Mesendoderm (in vitro differentiated cells): Measurements from ENCODE around the gene SELENOP.

Experiments used
- DNase-seq: peaks from one replicate; pipeline ENCODE4 v3.0.0; 2013
- H2AK5ac ChIP-seq: 2 replicates; pipeline ENCODE4 v1.6.1; 2013; ENCODE audit warnings: low read length, inconsistent platforms
- H2BK120ac ChIP-seq: 2 replicates; pipeline ENCODE4 v1.6.1; 2013; ENCODE audit warnings: low read depth, mild to moderate bottlenecking, low read length, moderate library complexity, mixed read lengths
- H2BK15ac ChIP-seq: replicated peaks from 2 replicates; pipeline ENCODE4 v1.6.1; 2013; ENCODE audit warnings: low read depth, mild to moderate bottlenecking, moderate library complexity
- H2BK5ac ChIP-seq: 2 replicates; pipeline ENCODE4 v1.6.1; 2013; ENCODE audit warnings: low read length, inconsistent platforms
- H3K18ac ChIP-seq: 2 replicates; pipeline ENCODE4 v1.6.1; 2013; ENCODE audit warnings: mild to moderate bottlenecking, low read length, mixed read lengths
- H3K23ac ChIP-seq: one replicate; pipeline ENCODE4 v1.6.1; 2013; ENCODE audit warnings: low read length
- H3K27ac ChIP-seq: 2 replicates; pipeline ENCODE4 v1.5.1; 2013; ENCODE audit warnings: low read depth, mild to moderate bottlenecking, inconsistent platforms, low read length, moderate library complexity
- H3K27me3 ChIP-seq: 2 replicates; pipeline ENCODE4 v1.6.1; 2013; ENCODE audit warnings: low read length, control low read depth, mild to moderate bottlenecking, inconsistent platforms; ENCODE audit not compliant: insufficient read depth, poor library complexity
- H3K36me3 ChIP-seq: 2 replicates; pipeline ENCODE4 v1.6.1; 2013; ENCODE audit warnings: low read length, inconsistent platforms; ENCODE audit not compliant: control insufficient read depth, insufficient read depth
- H3K4ac ChIP-seq: one replicate; pipeline ENCODE4 v1.6.1; 2013; ENCODE audit warnings: low read depth, mild to moderate bottlenecking, low read length, moderate library complexity
- H3K4me1 ChIP-seq: 2 replicates; pipeline ENCODE4 v1.6.1; 2013; ENCODE audit warnings: low read depth, low read length, inconsistent platforms; ENCODE audit not compliant: control insufficient read depth
- H3K4me2 ChIP-seq: 2 replicates; pipeline ENCODE4 v1.6.1; 2013; ENCODE audit warnings: low read length
- H3K4me3 ChIP-seq: 2 replicates; pipeline ENCODE4 v1.5.1; 2013; ENCODE audit warnings: mild to moderate bottlenecking, low read length
- H3K56ac ChIP-seq: one replicate; pipeline ENCODE4 v1.6.1; 2013; ENCODE audit warnings: low read length
- H3K79me1 ChIP-seq: 2 replicates; pipeline ENCODE4 v1.6.1; 2013; ENCODE audit warnings: low read length, inconsistent platforms
- H3K79me2 ChIP-seq: 2 replicates; pipeline ENCODE4 v1.6.1; 2013; ENCODE audit warnings: mild to moderate bottlenecking, low read length; ENCODE audit not compliant: control insufficient read depth, insufficient read depth
- H3K9ac ChIP-seq: 2 replicates; pipeline ENCODE4 v1.6.1; 2013; ENCODE audit warnings: low read length, inconsistent platforms
- H4K5ac ChIP-seq: one replicate; pipeline ENCODE4 v1.6.1; 2013; ENCODE audit warnings: low read length
- H4K8ac ChIP-seq: one replicate; pipeline ENCODE4 v1.6.1; 2013; ENCODE audit warnings: low read depth, mild to moderate bottlenecking, control low read depth, low read length, moderate library complexity
- WGBS: extraction: QIAGEN DNeasy Blood & Tissue Kit; methylation state at CpG from one replicate; pipeline ENCODE4 v1.1.7; 2013; ENCODE audit warnings: low lambda C conversion rate, missing lambda C conversion rate; ENCODE audit not compliant: insufficient coverage; ENCODE audit errors: extremely low coverage; 5-methylcytosine and 5-hydroxymethylcytosine counted together

The SELENOP gene

DNA sequence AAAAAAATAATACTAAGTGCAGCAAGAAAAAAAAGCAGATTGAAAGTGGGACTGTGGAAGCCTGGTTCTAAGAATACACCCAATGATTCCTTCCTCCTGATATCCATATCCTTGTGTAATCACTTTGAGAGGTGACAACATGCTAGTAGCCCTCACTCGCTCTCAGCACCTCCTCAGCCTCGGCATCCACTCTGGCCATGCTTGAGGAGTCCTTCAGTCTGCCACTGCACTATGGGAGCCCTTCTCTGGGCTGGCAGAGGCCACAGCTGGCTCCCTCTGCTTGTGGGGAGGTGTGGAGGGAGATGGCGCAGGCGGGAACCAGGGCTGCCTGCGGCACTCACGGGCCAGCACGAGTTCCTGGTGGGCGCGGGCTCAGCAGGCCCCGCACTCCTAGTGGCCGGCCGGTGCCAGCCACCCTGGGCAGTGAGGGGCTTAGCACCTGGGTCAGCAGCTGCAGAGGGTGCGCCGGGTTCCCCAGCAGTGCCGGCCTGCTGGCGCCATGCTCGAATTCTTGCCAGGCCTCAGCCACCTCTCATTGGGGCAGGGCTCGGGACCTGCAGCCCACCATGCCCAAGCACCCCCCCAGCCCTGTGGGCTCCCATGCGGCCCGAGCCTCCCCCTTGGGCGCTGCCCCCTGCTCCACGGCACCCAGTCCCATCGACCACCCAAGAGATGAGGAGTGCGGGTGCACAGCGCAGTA lies 24.5 kb upstream of the SELENOP start:
- H3K79me1 ChIP-seq = no peaks in the 10 kb centered on the region
- no peak overlapping the region for H2BK5ac ChIP-seq
- H2BK15ac ChIP-seq = no peak overlapping the region
- no peaks in the 10 kb centered on the region for H3K27me3 ChIP-seq
- no peaks in the 10 kb centered on the region for H3K4me1 ChIP-seq
- H3K4me3 ChIP-seq = no peak overlapping the region
- no peak overlapping the region for H3K9ac ChIP-seq
- no peak overlapping the region for H3K18ac ChIP-seq
- H3K27ac ChIP-seq = no peak overlapping the region
- H3K4ac ChIP-seq = no peak overlapping the region
- no peak overlapping the region for H2AK5ac ChIP-seq
- no peak overlapping the region for H3K23ac ChIP-seq
- H4K8ac ChIP-seq = no peak overlapping the region
- H2BK120ac ChIP-seq = no peak overlapping the region
- no peak overlapping the region for H3K56ac ChIP-seq
- no peak overlapping the region for H3K4me2 ChIP-seq
- H3K79me2 ChIP-seq = no peaks in the 10 kb centered on the region
- H3K36me3 ChIP-seq = no peaks in the 10 kb centered on the region
- WGBS = no CpG with 5 or more reads among the region's 25 CpGs
- H4K5ac ChIP-seq = no peak overlapping the region
- no peak for DNase-seq

- Histone ChIP-seq H2AK5ac (no peak overlapping the region), H4K5ac (no peak overlapping the region), H2BK120ac (no peak overlapping the region), H3K79me2 (no peaks in the 10 kb centered on the region), H2BK15ac (no peak overlapping the region), H3K56ac (no peak overlapping the region), H4K8ac (no peak overlapping the region), H3K4me3 (no peak overlapping the region), H3K9ac (no peak overlapping the region), H3K4me2 (no peak overlapping the region), H3K27ac (no peak overlapping the region), H2BK5ac (no peak overlapping the region), H3K36me3 (no peaks in the 10 kb centered on the region), H3K18ac (no peak overlapping the region), H3K4ac (no peak overlapping the region), H3K23ac (no peak overlapping the region), H3K79me1 (no peaks in the 10 kb centered on the region), H3K27me3 (no peaks in the 10 kb centered on the region), H3K4me1 (no peaks in the 10 kb centered on the region)
- no peak for DNase-seq
- WGBS = no CpG with 5 or more reads among the region's 5 CpGs
Observed at GRCh38 chr5:42832060-42832459, 20.4 kb upstream of the SELENOP start.

GRCh38 chr5:42830924-42831323 lies 19.2 kb upstream of the SELENOP start:
- H2BK120ac ChIP-seq = no peak overlapping the region
- no peak overlapping the region for H3K4me2 ChIP-seq
- no CpG with 5 or more reads among the region's 2 CpGs for WGBS
- H4K5ac ChIP-seq = no peak overlapping the region
- no peak overlapping the region for H3K4ac ChIP-seq
- H3K27me3 ChIP-seq = no peaks in the 10 kb centered on the region
- no peak overlapping the region for H3K9ac ChIP-seq
- H3K4me1 ChIP-seq = no peaks in the 10 kb centered on the region
- H4K8ac ChIP-seq = no peak overlapping the region
- no peak overlapping the region for H3K27ac ChIP-seq
- H2BK5ac ChIP-seq = no peak overlapping the region
- H3K18ac ChIP-seq = no peak overlapping the region
- no peak overlapping the region for H3K23ac ChIP-seq
- no peak for DNase-seq
- no peaks in the 10 kb centered on the region for H3K79me2 ChIP-seq
- H3K79me1 ChIP-seq = no peaks in the 10 kb centered on the region
- H2AK5ac ChIP-seq = no peak overlapping the region
- no peaks in the 10 kb centered on the region for H3K36me3 ChIP-seq
- H3K4me3 ChIP-seq = no peak overlapping the region
- H3K56ac ChIP-seq = no peak overlapping the region
- H2BK15ac ChIP-seq = no peak overlapping the region

GRCh38 chr5:42828671-42829070 lies 17.0 kb upstream of the SELENOP start:
- no peaks in the 10 kb centered on the region for H3K79me2 ChIP-seq
- no peaks in the 10 kb centered on the region for H3K79me1 ChIP-seq
- no peaks in the 10 kb centered on the region for H3K4me1 ChIP-seq
- no peak overlapping the region for H4K8ac ChIP-seq
- H3K56ac ChIP-seq = no peak overlapping the region
- no CpG with 5 or more reads among the region's 2 CpGs for WGBS
- no peak overlapping the region for H2BK120ac ChIP-seq
- H3K18ac ChIP-seq = no peak overlapping the region
- H2BK15ac ChIP-seq = no peak overlapping the region
- H3K4me2 ChIP-seq = no peak overlapping the region
- no peak overlapping the region for H2BK5ac ChIP-seq
- no peaks in the 10 kb centered on the region for H3K27me3 ChIP-seq
- no peak overlapping the region for H3K9ac ChIP-seq
- no peak overlapping the region for H4K5ac ChIP-seq
- H3K36me3 ChIP-seq = no peaks in the 10 kb centered on the region
- no peak overlapping the region for H3K4ac ChIP-seq
- H3K23ac ChIP-seq = no peak overlapping the region
- H3K27ac ChIP-seq = no peak overlapping the region
- H2AK5ac ChIP-seq = no peak overlapping the region
- H3K4me3 ChIP-seq = no peak overlapping the region
- DNase-seq = no peak

- H3K4ac ChIP-seq = no peak overlapping the region
- H4K5ac ChIP-seq = no peak overlapping the region
- H4K8ac ChIP-seq = no peak overlapping the region
- no peak overlapping the region for H3K27ac ChIP-seq
- no peak overlapping the region for H3K4me3 ChIP-seq
- H3K79me1 ChIP-seq = no peaks in the 10 kb centered on the region
- no peak overlapping the region for H2BK15ac ChIP-seq
- no peak overlapping the region for H3K9ac ChIP-seq
- no peak overlapping the region for H2BK120ac ChIP-seq
- H3K23ac ChIP-seq = no peak overlapping the region
- H3K4me2 ChIP-seq = no peak overlapping the region
- no peak overlapping the region for H2AK5ac ChIP-seq
- no peak overlapping the region for H2BK5ac ChIP-seq
- no peak overlapping the region for H3K18ac ChIP-seq
- no peaks in the 10 kb centered on the region for H3K27me3 ChIP-seq
- H3K4me1 ChIP-seq = no peaks in the 10 kb centered on the region
- DNase-seq = no peak
- no peaks in the 10 kb centered on the region for H3K36me3 ChIP-seq
- no CpG with 5 or more reads among the region's 2 CpGs for WGBS
- H3K79me2 ChIP-seq = no peaks in the 10 kb centered on the region
- no peak overlapping the region for H3K56ac ChIP-seq
Observed at GRCh38 chr5:42826757-42827515, 15.2 kb upstream of the SELENOP start.
